Neutrophil (primary cell): ENCODE measurements around the gene KY.

Experiments
- H3K27ac ChIP-seq: fragments of 200-600 bp; sonication (generic); 2 replicates; pipeline ENCODE4 v1.5.1; 2016; ENCODE audit warnings: mild to moderate bottlenecking, moderate library complexity
- H3K27me3 ChIP-seq: fragments of 200-600 bp; sonication (generic); 2 replicates; pipeline ENCODE4 v1.6.0; 2016; ENCODE audit warnings: mild to moderate bottlenecking
- H3K36me3 ChIP-seq: fragments of 200-600 bp; sonication (generic); 2 replicates; pipeline ENCODE4 v1.5.1; 2017
- H3K4me1 ChIP-seq, 2 experiments: fragments of 200-600 bp in 1 of 2; sonication (generic) in 1 of 2; 1 replicate in 1 of 2; 2 replicates in 1 of 2; pipeline versions ENCODE4 v1.5.1 to v1.6.1; 2013 to 2016; ENCODE audit warnings: low read depth in 1 of 2, low read length in 1 of 2, mild to moderate bottlenecking in 1 of 2, moderate library complexity in 1 of 2; ENCODE audit not compliant: control insufficient read depth in 1 of 2, insufficient read depth in 1 of 2
- H3K4me3 ChIP-seq, 2 experiments: fragments of 200-600 bp in 1 of 2; sonication (generic) in 1 of 2; 1 replicate in 1 of 2; 2 replicates in 1 of 2; pipeline ENCODE4 v1.5.1; 2013 to 2016; ENCODE audit warnings: low read depth in 1 of 2, low read length in 1 of 2, mild to moderate bottlenecking in 1 of 2, moderate library complexity in 1 of 2
- H3K9me3 ChIP-seq: fragments of 200-600 bp; sonication (generic); 2 replicates; pipeline ENCODE4 v1.5.1; 2016
- TF ChIP-seq, protein P1 (sequence below): fragments of 200-600 bp; sonication (generic); IDR thresholded peaks from 2 replicates; pipeline ENCODE4 v1.5.1; 2016; ENCODE audit warnings: antibody characterized with exemption

The KY gene

DNA sequence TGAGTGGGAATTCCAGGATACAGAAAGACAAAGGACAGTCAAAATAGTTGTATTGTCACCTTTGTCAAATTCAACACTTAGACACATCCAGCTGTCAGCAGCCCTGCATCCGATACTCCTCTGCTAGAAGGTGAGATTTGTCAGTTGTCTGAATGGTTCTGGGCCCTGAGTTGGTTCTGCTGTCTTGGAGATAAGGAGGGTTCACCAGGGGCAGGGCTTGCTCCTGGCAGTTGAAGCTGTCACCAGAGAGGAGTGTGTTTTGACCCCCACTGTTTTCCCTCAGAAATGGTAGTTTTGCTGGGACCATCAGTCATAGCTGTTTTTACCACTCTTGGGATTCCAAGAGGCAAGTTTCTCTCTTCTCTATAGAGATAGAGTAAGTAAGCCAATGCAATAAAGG, 3.2 kb upstream of the KY start:
- Histone ChIP-seq H3K4me1 (peaks cover 15 to 17% of the 10 kb centered on the region in 2 experiments), H3K36me3 (no peaks in the 10 kb centered on the region), H3K9me3 (no peaks in the 10 kb centered on the region), H3K27me3 (peaks cover 36% of the 10 kb centered on the region), H3K4me3 (no peak overlapping the region), H3K27ac (no peak overlapping the region)
- TF ChIP-seq, protein P1, sequence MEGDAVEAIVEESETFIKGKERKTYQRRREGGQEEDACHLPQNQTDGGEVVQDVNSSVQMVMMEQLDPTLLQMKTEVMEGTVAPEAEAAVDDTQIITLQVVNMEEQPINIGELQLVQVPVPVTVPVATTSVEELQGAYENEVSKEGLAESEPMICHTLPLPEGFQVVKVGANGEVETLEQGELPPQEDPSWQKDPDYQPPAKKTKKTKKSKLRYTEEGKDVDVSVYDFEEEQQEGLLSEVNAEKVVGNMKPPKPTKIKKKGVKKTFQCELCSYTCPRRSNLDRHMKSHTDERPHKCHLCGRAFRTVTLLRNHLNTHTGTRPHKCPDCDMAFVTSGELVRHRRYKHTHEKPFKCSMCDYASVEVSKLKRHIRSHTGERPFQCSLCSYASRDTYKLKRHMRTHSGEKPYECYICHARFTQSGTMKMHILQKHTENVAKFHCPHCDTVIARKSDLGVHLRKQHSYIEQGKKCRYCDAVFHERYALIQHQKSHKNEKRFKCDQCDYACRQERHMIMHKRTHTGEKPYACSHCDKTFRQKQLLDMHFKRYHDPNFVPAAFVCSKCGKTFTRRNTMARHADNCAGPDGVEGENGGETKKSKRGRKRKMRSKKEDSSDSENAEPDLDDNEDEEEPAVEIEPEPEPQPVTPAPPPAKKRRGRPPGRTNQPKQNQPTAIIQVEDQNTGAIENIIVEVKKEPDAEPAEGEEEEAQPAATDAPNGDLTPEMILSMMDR, result no peak

DNA sequence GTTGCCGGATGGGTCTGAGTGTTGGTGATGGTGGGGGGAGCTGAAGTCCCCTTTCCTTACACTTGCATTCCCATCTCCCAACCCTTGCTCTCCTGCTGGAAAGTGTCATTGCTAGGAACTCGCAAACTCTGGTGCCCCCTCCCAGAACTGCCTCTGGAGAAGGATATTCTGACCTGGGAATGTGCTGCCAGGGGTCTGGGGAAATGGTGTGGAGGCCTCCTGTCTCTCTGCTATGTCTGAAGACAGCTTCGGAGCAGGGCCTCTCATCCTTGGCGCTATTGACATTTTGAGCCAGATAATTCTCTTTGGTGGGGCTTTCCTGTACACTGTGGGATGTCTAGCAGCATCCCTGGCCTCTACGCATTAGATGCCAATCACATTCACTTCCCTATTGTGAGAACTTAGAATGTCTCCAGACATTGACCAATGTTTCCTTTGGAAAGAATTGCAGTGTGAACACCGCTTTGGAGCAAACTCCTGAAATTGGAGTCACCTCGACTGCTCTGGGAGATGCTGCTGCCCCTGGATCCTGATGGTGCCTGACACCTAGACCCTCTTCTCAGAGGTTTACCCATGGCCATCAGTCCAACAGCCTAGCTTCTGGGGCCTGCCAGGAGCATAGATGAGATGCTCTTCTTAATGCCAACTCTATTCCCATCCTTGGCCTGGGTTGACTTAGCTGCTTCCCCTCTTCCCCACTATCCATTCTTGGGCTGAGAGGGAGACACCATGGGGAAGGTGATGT, 2.2 kb upstream of the KY start:
- TF ChIP-seq, protein P1, result no peak
- no peak overlapping the region for H3K27ac ChIP-seq
- H3K9me3 ChIP-seq, result no peaks in the 10 kb centered on the region
- peaks cover 36% of the 10 kb centered on the region for H3K27me3 ChIP-seq
- no peak overlapping the region for H3K4me3 ChIP-seq
- H3K4me1 ChIP-seq, result peaks cover 15 to 17% of the 10 kb centered on the region in 2 experiments
- no peaks in the 10 kb centered on the region for H3K36me3 ChIP-seq

DNA sequence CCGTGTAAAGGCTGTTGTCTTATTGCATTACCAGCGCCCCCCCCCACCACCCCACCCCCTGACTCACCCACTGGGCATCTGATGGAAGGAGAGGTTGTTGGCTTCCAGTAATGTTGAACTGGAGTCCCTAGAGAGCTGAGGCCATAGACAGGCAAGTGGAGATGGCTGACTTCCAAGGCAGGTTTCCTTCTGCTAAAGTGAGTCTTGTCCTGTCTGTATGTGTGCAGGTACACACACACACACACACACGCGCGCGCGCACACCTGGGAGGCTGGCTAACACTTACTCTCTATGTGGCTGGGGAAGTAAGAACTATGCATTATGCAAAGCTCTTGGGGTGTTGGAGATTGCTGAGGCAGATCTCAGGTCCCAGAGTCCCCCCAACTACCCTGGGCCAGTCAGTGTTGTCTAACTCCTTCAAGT, 1.6 kb upstream of the KY start:
- TF ChIP-seq, protein P1, result no peak
- Histone ChIP-seq H3K4me3 (no peak overlapping the region), H3K27me3 (peaks cover 36% of the 10 kb centered on the region), H3K4me1 (peaks cover 15 to 17% of the 10 kb centered on the region in 2 experiments), H3K9me3 (no peaks in the 10 kb centered on the region), H3K27ac (no peak overlapping the region), H3K36me3 (no peaks in the 10 kb centered on the region)

DNA sequence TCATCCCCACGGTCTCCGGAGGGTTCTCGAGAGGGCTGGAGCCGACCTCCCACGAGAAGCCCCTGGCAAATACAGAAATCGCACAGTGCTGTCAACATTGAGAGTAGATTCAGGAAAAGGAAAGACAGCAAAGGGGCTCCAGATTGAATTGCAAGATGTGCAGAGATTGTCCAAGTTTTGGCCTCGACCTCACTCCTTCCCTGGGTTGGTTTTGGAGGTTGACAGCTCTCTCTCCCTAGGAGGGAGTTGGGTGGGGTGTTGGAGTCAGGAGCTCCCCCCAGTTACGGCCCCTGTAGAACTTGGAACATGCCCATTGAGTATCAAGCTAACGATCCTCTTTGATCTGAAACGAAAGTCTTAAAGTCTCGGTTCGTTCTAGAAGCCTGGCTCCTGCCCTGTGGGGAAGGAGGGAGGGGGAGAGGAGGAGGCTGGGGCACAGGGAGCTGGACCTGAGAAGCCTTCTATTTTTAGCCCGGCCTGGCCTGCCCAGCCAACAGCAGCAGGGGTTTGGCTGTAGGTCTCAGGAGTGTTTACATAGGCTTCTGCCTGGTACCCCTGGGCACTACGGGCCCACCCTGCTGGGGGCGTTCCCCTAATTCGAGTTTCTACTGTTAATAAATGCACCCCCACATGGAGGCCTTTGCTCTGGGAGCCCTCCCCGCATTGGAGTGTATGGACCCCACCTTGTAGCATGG, 672 bp upstream of the KY start:
- Histone ChIP-seq H3K4me3 (peak overlapping the region; percentile 43 to 60), H3K9me3 (no peaks in the 10 kb centered on the region), H3K4me1 (peaks cover 15 to 17% of the 10 kb centered on the region in 2 experiments), H3K27ac (no peak overlapping the region), H3K36me3 (no peaks in the 10 kb centered on the region), H3K27me3 (peaks cover 36% of the 10 kb centered on the region)
- TF ChIP-seq, protein P1, result no peak

DNA sequence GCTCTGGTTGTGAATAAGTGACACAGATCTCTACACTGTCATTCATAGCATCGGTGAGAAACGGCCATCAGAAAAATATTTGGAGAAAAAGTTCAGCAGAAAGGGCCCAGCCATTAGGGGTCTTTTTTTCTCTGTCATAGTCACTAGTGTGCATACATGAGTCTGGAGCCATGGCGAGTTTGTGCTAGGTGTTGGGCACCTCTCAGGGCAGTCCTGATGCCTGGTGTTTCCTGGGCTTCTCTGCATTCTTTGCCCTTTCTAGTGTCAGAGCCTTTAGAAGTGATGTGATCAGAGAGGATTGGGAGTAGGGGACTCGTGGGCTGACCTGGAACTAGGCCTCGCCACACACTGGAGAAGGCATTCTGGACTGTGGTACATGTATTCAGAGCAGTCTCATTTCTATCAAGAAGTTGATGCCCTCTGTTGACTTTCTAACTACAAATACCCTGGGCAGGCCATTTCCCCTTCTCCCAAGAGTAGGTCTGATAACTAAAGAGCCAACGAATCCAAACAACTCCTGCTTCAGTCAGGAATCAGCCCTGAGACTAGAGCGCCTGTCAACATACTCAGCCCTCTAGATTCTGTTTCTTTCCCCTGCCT, 1.6 kb downstream of the KY start:
- Histone ChIP-seq H3K4me3 (no peak overlapping the region), H3K9me3 (no peaks in the 10 kb centered on the region), H3K27ac (peak overlapping the region; percentile 15), H3K27me3 (peaks cover 36% of the 10 kb centered on the region), H3K36me3 (no peaks in the 10 kb centered on the region), H3K4me1 (peaks cover 15 to 17% of the 10 kb centered on the region in 2 experiments)
- TF ChIP-seq, protein P1, result no peak
